Keratinocyte (primary cell): ENCODE results near the gene ZC3H6. TPM values are rescaled to one million over a fixed set of nuclear protein-coding genes. Genes with fewer than 3 reads are reported as not detected.

ENCODE experiments used
- DNase-seq: peaks from one replicate; pipeline ENCODE4 v3.0.0-alpha.2; 2011; ENCODE audit warnings: low read depth, missing footprints, low spot score
- FAIRE-seq: peaks from 2 replicates; lab custom pipeline; 2011; peaks lifted over from hg19 to GRCh38; lab: Jason Lieb, UNC
- H2AFZ ChIP-seq: 2 replicates; pipeline ENCODE4 v1.6.0; 2012; ENCODE audit warnings: low read length, control low read depth, inconsistent platforms; ENCODE audit not compliant: control insufficient read depth
- H3K27ac ChIP-seq: 2 replicates; pipeline ENCODE4 v1.5.1; 2011; ENCODE audit warnings: low read length; ENCODE audit not compliant: control insufficient read depth, insufficient read depth
- H3K27me3 ChIP-seq: 3 replicates; pipeline ENCODE4 v1.6.0; 2011; ENCODE audit warnings: low read length; ENCODE audit not compliant: control insufficient read depth, insufficient read depth; ENCODE audit errors: extremely low read depth
- H3K36me3 ChIP-seq, 2 experiments: 2 replicates in 1 of 2; 3 replicates in 1 of 2; pipeline ENCODE4 v1.5.1; 2011; ENCODE audit warnings: low read length in 2 of 2, mild to moderate bottlenecking in 1 of 2; ENCODE audit not compliant: control insufficient read depth in 2 of 2, insufficient read depth in 2 of 2; ENCODE audit errors: extremely low read depth in 1 of 2
- H3K4me1 ChIP-seq: 3 replicates; pipeline ENCODE4 v1.5.1; 2011; ENCODE audit warnings: low read length; ENCODE audit not compliant: control insufficient read depth, insufficient read depth; ENCODE audit errors: extremely low read depth
- H3K4me2 ChIP-seq: 3 replicates; pipeline ENCODE4 v1.6.0; 2011; ENCODE audit warnings: low read depth, low read length; ENCODE audit not compliant: control insufficient read depth, insufficient read depth; ENCODE audit errors: extremely low read depth
- H3K4me3 ChIP-seq, 3 experiments: fragments of 200-600 bp in 1 of 3; sonication (generic) in 1 of 3; 2 replicates in 2 of 3; 3 replicates in 1 of 3; pipeline ENCODE4 v1.5.1; 2011 to 2016; ENCODE audit warnings: low read length in 3 of 3, mild to moderate bottlenecking in 3 of 3, control low read depth in 2 of 3, inconsistent platforms in 1 of 3, low read depth in 1 of 3, mixed read lengths in 1 of 3, mixed run types in 1 of 3, moderate library complexity in 1 of 3; ENCODE audit not compliant: control insufficient read depth in 2 of 3, insufficient read depth in 2 of 3; ENCODE audit errors: extremely low read depth in 1 of 3
- H3K79me2 ChIP-seq: 2 replicates; pipeline ENCODE4 v1.6.0; 2012; ENCODE audit warnings: low read length; ENCODE audit not compliant: control insufficient read depth, insufficient read depth
- H3K9ac ChIP-seq: 3 replicates; pipeline ENCODE4 v1.6.0; 2011; ENCODE audit warnings: low read length; ENCODE audit not compliant: control insufficient read depth, insufficient read depth; ENCODE audit errors: extremely low read depth
- H3K9me1 ChIP-seq: 3 replicates; pipeline ENCODE4 v1.6.0; 2011; ENCODE audit warnings: low read length; ENCODE audit not compliant: control insufficient read depth, insufficient read depth; ENCODE audit errors: extremely low read depth
- H3K9me3 ChIP-seq: 2 replicates; pipeline ENCODE4 v1.5.1; 2012; ENCODE audit warnings: low read depth, low read length; ENCODE audit not compliant: control insufficient read depth
- H4K20me1 ChIP-seq: 3 replicates; pipeline ENCODE4 v1.6.0; 2011; ENCODE audit warnings: low read length; ENCODE audit not compliant: control insufficient read depth, insufficient read depth; ENCODE audit errors: extremely low read depth
- EZH2 ChIP-seq: IDR thresholded peaks from one replicate; pipeline ENCODE4 v1.6.1; 2012; ENCODE audit warnings: inconsistent platforms, mild to moderate bottlenecking, low read length, moderate library complexity
- dilution Hi-C: fragments of 300-500 bp; cut with MboI; formaldehyde crosslinking; loops from one replicate; pipeline ENCODE4 v1.7.0; 2020; ENCODE audit warnings: low sequenced_read_pairs; ENCODE audit not compliant: extremely low pct_ligation_motif_present
- polyA plus RNA-seq, 5 experiments: library from polyadenylated mRNA; depleted of rRNA in 3 of 5; stranded (reverse) in 3 of 5; stranded (forward) in 1 of 5; unstranded in 1 of 5; fragments of >200 nt; gene quantifications; 1 replicate in 1 of 5; 2 replicates in 3 of 5; 3 replicates in 1 of 5; pipeline versions ENCODE4 v1.2.1 to v1.2.3, GENCODE V29; 2011 to 2012; ENCODE audit warnings: missing spikeins in 2 of 5, low read depth in 1 of 5, low replicate concordance in 1 of 5
- TF ChIP-seq, protein P1 (sequence below), 3 experiments: IDR thresholded peaks in 1 of 3; conservative IDR thresholded peaks in 1 of 3; optimal IDR thresholded peaks in 1 of 3; 2 replicates in 2 of 3; 3 replicates in 1 of 3; pipeline versions ENCODE3 to v1.5.1; 2011; ENCODE audit warnings: low read length in 3 of 3, mild to moderate bottlenecking in 3 of 3, moderate library complexity in 2 of 3, control low read depth in 1 of 3, inconsistent platforms in 1 of 3; ENCODE audit not compliant: insufficient read depth in 2 of 3; ENCODE audit errors: extremely low read depth in 1 of 3

The ZC3H6 gene
- polyA plus RNA-seq, 1 donor (not counting 4 experiments of a cell fraction or from before 2014, with no cell fraction given): 0.75 TPM

DNA sequence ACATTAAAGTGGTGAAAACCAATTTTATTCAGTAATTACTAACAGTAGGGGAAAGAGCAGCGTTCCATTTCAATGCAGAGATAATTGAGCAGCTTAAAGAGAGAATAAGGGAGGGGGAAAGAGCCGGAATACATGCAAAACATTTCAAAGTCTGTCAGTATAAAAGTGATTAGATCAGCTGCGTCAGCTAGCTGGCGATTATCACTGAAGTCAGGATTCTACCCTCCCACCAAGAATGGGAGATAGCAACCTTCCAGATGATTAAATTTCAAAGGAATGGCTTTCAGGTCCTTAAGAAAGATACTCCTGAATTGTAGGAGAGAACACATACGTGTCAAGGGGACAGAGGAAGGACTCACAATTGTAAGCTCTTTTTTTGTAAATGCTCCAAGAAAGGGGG, 2.7 kb upstream of the ZC3H6 start:
- Histone ChIP-seq H3K4me3 (no peak overlapping the region), H4K20me1 (no peaks in the 10 kb centered on the region), H3K9me1 (no peaks in the 10 kb centered on the region), H3K4me2 (no peak overlapping the region), H3K36me3 (no peaks in the 10 kb centered on the region), H3K4me1 (no peaks in the 10 kb centered on the region), H3K27ac (no peak overlapping the region), H2AFZ (no peak overlapping the region), H3K9me3 (no peaks in the 10 kb centered on the region), H3K9ac (no peak overlapping the region), H3K27me3 (no peaks in the 10 kb centered on the region), H3K79me2 (no peaks in the 10 kb centered on the region)
- DNase-seq: no peak
- FAIRE-seq: no peak
- dilution Hi-C loops: no loop called here
- TF ChIP-seq, protein P1, sequence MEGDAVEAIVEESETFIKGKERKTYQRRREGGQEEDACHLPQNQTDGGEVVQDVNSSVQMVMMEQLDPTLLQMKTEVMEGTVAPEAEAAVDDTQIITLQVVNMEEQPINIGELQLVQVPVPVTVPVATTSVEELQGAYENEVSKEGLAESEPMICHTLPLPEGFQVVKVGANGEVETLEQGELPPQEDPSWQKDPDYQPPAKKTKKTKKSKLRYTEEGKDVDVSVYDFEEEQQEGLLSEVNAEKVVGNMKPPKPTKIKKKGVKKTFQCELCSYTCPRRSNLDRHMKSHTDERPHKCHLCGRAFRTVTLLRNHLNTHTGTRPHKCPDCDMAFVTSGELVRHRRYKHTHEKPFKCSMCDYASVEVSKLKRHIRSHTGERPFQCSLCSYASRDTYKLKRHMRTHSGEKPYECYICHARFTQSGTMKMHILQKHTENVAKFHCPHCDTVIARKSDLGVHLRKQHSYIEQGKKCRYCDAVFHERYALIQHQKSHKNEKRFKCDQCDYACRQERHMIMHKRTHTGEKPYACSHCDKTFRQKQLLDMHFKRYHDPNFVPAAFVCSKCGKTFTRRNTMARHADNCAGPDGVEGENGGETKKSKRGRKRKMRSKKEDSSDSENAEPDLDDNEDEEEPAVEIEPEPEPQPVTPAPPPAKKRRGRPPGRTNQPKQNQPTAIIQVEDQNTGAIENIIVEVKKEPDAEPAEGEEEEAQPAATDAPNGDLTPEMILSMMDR (optimal IDR thresholded peaks at IDR 0.05 in 1 of 3, IDR thresholded peaks at IDR 0.05 in 1 of 3, conservative IDR thresholded peaks at IDR 0.05 in 1 of 3; ENCODE audit: extremely low read depth in 1 of 3, insufficient read depth in 2 of 3, low read length in 3 of 3): no peak
- TF ChIP-seq EZH2: no peak

DNA sequence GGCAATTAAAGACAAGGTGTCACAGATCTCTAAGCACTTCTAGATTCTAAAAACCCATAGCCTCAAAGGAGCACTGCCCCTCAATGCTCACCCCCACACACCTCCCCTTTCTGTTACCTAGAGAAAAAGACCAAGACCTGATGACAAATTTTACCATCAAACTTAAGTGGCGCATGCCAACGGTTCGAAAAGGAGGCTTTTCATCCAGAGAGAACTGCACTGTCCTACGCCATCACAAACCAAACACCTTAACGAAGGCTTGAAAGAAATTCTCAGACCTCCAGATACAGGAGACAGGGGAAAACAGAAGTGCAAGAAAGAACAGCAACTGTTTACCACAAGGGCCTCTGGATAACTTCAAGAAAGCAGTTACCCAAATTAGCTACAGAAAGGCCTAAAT, 2.0 kb upstream of the ZC3H6 start:
- H3K4me3 ChIP-seq: no peak overlapping the region
- no peaks in the 10 kb centered on the region for H3K79me2 ChIP-seq
- no peak overlapping the region for H3K4me2 ChIP-seq
- FAIRE-seq (no peak), DNase-seq (no peak)
- TF ChIP-seq, protein P1 (optimal IDR thresholded peaks at IDR 0.05 in 1 of 3, IDR thresholded peaks at IDR 0.05 in 1 of 3, conservative IDR thresholded peaks at IDR 0.05 in 1 of 3; ENCODE audit: extremely low read depth in 1 of 3, insufficient read depth in 2 of 3, low read length in 3 of 3): no peak
- TF ChIP-seq EZH2: no peak
- no peaks in the 10 kb centered on the region for H4K20me1 ChIP-seq
- H3K9ac ChIP-seq: no peak overlapping the region
- no peaks in the 10 kb centered on the region for H3K9me3 ChIP-seq
- no peak overlapping the region for H2AFZ ChIP-seq
- H3K36me3 ChIP-seq: no peaks in the 10 kb centered on the region
- H3K27ac ChIP-seq: no peak overlapping the region
- dilution Hi-C loops: no loop called here
- no peaks in the 10 kb centered on the region for H3K4me1 ChIP-seq
- no peaks in the 10 kb centered on the region for H3K27me3 ChIP-seq
- H3K9me1 ChIP-seq: no peaks in the 10 kb centered on the region
